Heart left ventricle (tissue), 13 donors: ENCODE results near the gene TMEM33.

Experiments used
- CTCF ChIP-seq, 12 donors: fragments of 200-600 bp; sonication (generic) in 4 of 12; IDR thresholded peaks; one replicate each; pipeline versions ENCODE4 v1.5.0 to v1.8.0; 2018 to 2022; ENCODE audit warnings: antibody characterized with exemption in 12 of 12, mild to moderate bottlenecking in 5 of 12
- POLR2A ChIP-seq, 2 donors: fragments of 450-650 bp; IDR thresholded peaks; one replicate each; pipeline ENCODE4 v1.6.1; 2017; ENCODE audit warnings: antibody characterized with exemption in 2 of 2, mild to moderate bottlenecking in 2 of 2, moderate library complexity in 2 of 2
- donor health status: ischemic (EF 13 %, LVEDD 7.1; RV severe dilation, severe dysfunction).
- donor health status: DM: no; HTN: yes; CAD: no.
- donor health status: DM: no; HTN: no; CAD: no.
- donor health status: ischemic (EF 25% LVEDD 6.9; RV normal size, moderate dysfunction).
- donor health status: ischemic (EF 25% LVEDD 5.7; RV mildly dilated, moderate dysfunction).
- donor health status: ischemic (EF 35%, LVEDD 5.7; RV mildly dilated, moderate dysfunction).
- donor health status: nonischemic (EF 11% LVEDD 7.7; RV severe dilation, severe dysfunction).
- donor health status: DM: yes; HTN: yes; CAD: no.
- donor health status: PGD.
- donor health status: ischemic (EF 29% LVEDD 5.4; RV normal size, mild dysfunction).
- donor health status: nonischemic (EF 23%, LVEDD 6.1; RV moderate dilation, normal function).

- TF ChIP-seq CTCF (IDR thresholded peaks at IDR 0.05): no peak
- no peak for TF ChIP-seq POLR2A (IDR thresholded peaks at IDR 0.05)
These were observed 40.1 kb downstream of the TMEM33 start for GRCh38 chr4:41975341-41975740.
